GM23338 (cell line): ENCODE results near the gene CDC25B.

Source experiments
- CREB1 ChIP-seq: fragments of 250-450 bp; sonication (Bioruptor Pico); IDR thresholded peaks from 2 replicates; pipeline ENCODE4 v1.5.0; 2020; ENCODE audit warnings: low read depth, mild to moderate bottlenecking, moderate library complexity
- ETS1 ChIP-seq: IDR thresholded peaks from 2 replicates; pipeline ENCODE4 v1.6.1; 2016; ENCODE audit warnings: antibody characterized with exemption
- EZH2 ChIP-seq: fragments of 200-600 bp; sonication (generic); IDR thresholded peaks from one replicate; pipeline ENCODE4 v1.8.0; 2017; ENCODE audit warnings: antibody characterized with exemption, mild to moderate bottlenecking, low read depth; ENCODE audit not compliant: unreplicated experiment
- EZH2phosphoT487 ChIP-seq: fragments of 200-600 bp; sonication (generic); IDR thresholded peaks from one replicate; pipeline ENCODE4 v1.8.1; 2018; ENCODE audit warnings: antibody characterized with exemption; ENCODE audit not compliant: unreplicated experiment
- POLR2AphosphoS5 ChIP-seq: IDR thresholded peaks from 2 replicates; pipeline ENCODE4 v1.6.1; 2016; ENCODE audit warnings: antibody characterized with exemption, low read depth
- ZNF331 ChIP-seq: fragments of 250-450 bp; sonication (Bioruptor Pico); IDR thresholded peaks from 2 replicates; pipeline ENCODE4 v1.5.0; 2020; ENCODE audit warnings: low read depth, mild to moderate bottlenecking, moderate library complexity
- ZNF462 ChIP-seq: fragments of 250-450 bp; sonication (Bioruptor Pico); IDR thresholded peaks from 2 replicates; pipeline ENCODE4 v1.5.0; 2020; ENCODE audit warnings: mild to moderate bottlenecking, moderate library complexity
- TF ChIP-seq, protein P1 (sequence below), 2 experiments: fragments of 200-600 bp in 1 of 2; sonication (generic) in 1 of 2; conservative IDR thresholded peaks; 2 replicates each; pipeline versions ENCODE4 v1.5.1 to v1.6.1; 2016 to 2017; ENCODE audit warnings: antibody characterized with exemption in 2 of 2, low read depth in 2 of 2, mild to moderate bottlenecking in 2 of 2, moderate library complexity in 1 of 2
- TF ChIP-seq, protein P2 (sequence below): IDR thresholded peaks from one replicate; pipeline ENCODE4 v1.6.1; 2018; ENCODE audit warnings: antibody characterized with exemption; ENCODE audit not compliant: unreplicated experiment

GRCh38 chr20:3783511-3784195, 12.5 kb upstream of the CDC25B start:
- TF ChIP-seq, protein P1, sequence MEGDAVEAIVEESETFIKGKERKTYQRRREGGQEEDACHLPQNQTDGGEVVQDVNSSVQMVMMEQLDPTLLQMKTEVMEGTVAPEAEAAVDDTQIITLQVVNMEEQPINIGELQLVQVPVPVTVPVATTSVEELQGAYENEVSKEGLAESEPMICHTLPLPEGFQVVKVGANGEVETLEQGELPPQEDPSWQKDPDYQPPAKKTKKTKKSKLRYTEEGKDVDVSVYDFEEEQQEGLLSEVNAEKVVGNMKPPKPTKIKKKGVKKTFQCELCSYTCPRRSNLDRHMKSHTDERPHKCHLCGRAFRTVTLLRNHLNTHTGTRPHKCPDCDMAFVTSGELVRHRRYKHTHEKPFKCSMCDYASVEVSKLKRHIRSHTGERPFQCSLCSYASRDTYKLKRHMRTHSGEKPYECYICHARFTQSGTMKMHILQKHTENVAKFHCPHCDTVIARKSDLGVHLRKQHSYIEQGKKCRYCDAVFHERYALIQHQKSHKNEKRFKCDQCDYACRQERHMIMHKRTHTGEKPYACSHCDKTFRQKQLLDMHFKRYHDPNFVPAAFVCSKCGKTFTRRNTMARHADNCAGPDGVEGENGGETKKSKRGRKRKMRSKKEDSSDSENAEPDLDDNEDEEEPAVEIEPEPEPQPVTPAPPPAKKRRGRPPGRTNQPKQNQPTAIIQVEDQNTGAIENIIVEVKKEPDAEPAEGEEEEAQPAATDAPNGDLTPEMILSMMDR (conservative IDR thresholded peaks at IDR 0.05; ENCODE audit: low read depth in 2 of 2): no peak
- TF ChIP-seq EZH2 (no peak), ZNF462 (CRISPR knock-in tag) (no peak), POLR2AphosphoS5 (no peak), ETS1 (no peak), EZH2phosphoT487 (no peak), CREB1 (no peak), ZNF331 (CRISPR knock-in tag) (no peak)
- TF ChIP-seq, protein P2, sequence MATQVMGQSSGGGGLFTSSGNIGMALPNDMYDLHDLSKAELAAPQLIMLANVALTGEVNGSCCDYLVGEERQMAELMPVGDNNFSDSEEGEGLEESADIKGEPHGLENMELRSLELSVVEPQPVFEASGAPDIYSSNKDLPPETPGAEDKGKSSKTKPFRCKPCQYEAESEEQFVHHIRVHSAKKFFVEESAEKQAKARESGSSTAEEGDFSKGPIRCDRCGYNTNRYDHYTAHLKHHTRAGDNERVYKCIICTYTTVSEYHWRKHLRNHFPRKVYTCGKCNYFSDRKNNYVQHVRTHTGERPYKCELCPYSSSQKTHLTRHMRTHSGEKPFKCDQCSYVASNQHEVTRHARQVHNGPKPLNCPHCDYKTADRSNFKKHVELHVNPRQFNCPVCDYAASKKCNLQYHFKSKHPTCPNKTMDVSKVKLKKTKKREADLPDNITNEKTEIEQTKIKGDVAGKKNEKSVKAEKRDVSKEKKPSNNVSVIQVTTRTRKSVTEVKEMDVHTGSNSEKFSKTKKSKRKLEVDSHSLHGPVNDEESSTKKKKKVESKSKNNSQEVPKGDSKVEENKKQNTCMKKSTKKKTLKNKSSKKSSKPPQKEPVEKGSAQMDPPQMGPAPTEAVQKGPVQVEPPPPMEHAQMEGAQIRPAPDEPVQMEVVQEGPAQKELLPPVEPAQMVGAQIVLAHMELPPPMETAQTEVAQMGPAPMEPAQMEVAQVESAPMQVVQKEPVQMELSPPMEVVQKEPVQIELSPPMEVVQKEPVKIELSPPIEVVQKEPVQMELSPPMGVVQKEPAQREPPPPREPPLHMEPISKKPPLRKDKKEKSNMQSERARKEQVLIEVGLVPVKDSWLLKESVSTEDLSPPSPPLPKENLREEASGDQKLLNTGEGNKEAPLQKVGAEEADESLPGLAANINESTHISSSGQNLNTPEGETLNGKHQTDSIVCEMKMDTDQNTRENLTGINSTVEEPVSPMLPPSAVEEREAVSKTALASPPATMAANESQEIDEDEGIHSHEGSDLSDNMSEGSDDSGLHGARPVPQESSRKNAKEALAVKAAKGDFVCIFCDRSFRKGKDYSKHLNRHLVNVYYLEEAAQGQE: no peak
